ENCODE results near the gene REG1A. TPM values are rescaled to one million over a fixed set of nuclear protein-coding genes. Genes with fewer than 3 reads are reported as not detected.

Gene REG1A
- total and polyA plus RNA-seq, 12 donors, result 1.3 to 2.3 (median 1.7) TPM; not detected in 4

- Histone ChIP-seq H3K27me3 (no peaks in the 10 kb centered on the region), H3K4me1 (no peaks in the 10 kb centered on the region), H3K36me3 (no peaks in the 10 kb centered on the region), H3K9me3 (peaks cover 0 to 22% (median 9%) of the 10 kb centered on the region in 11 donors), H3K27ac (no peak overlapping the region), H3K4me3 (no peak overlapping the region)
- no peak for TF ChIP-seq CTCF (IDR thresholded peaks at IDR 0.05)
- intact Hi-C loops (cut with DNase I), result no loop called here
- ATAC-seq (no peak), DNase-seq (no peak)
- 64 to 72% methylated on average over 2 of the region's 2 CpGs for WGBS, 2 donors
Observed at GRCh38 chr2:79101024-79101423, 19.3 kb upstream of the REG1A start.

DNA sequence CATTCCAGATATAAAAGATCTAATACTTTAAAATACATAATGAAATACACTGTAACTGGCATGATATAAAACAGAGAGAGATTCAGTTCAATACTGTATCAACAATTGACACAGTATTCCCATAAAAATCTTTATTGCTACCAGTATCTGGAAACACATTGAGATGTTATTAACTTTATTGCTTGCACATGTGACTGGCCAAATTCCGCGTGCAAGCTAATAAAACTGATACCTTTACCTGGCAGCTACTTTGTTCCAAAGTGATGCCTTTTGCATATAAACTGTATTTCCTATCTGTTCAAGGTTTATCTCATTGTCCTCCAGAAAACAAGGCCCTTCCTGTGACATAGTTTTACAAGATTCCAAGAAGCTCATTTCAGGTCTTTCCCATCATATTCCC is 17.1 kb upstream of the REG1A start:
- Histone ChIP-seq H3K4me3 (no peak overlapping the region), H3K4me1 (no peaks in the 10 kb centered on the region), H3K36me3 (no peaks in the 10 kb centered on the region), H3K27me3 (no peaks in the 10 kb centered on the region), H3K9me3 (peaks cover 0 to 17% (median 9%) of the 10 kb centered on the region in 11 donors), H3K27ac (no peak overlapping the region)
- WGBS, 2 donors, result 80 to 95% methylated on average over 2 of the region's 2 CpGs
- TF ChIP-seq CTCF (IDR thresholded peaks at IDR 0.05), result no peak
- intact Hi-C loops (cut with DNase I), result loop anchor here in 1 of 10 donors (1.0 kb wide), 1 partner anchor 13 kb away; no protein-coding TSS in a partner anchor
- ATAC-seq, result no peak
- DNase-seq, result no peak

DNA sequence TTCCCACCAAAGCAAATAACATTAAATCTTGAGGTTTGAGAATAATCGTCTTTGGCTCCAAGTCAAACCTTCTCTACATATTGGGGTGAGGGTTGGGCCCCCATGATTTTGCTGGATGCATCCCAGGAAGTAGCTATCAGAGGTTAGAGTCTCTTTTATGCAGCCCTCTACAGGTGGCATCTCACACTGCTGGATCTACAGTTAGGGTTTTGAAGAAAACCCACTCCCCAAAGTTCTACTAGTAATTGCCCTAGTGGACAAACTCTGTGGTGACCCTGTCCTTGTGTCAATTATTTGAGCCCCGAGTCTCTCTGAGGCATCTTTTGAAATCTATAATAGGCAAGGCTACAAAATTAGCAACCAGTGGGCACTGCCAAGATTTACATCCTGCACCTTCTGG is 15.0 kb upstream of the REG1A start:
- 77 to 79% methylated on average over 2 of the region's 2 CpGs for WGBS, 2 donors
- peak in 2 of 8 donors; percentile 13 to 24 for ATAC-seq

DNA sequence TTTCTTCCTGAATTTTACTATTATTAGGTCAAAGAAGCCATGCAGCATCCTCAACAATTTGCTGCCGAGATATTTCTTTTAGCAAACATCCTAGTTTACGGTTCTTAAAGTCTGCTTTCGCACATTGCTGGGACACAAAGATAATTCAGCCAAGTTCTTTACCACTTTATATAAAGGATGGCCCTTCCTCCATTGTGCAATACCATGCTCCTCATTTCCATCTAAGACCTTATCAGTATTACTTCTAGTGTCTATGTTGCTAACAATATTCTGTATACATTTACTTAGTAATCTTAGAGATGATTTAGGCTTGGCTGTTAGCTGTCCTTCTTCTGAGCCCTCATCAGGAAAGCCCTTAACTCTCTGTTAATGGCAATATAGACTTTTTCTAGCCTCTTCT is 8.0 kb upstream of the REG1A start:
- Histone ChIP-seq H3K4me1 (no peaks in the 10 kb centered on the region), H3K4me3 (no peak overlapping the region), H3K27ac (no peak overlapping the region), H3K9me3 (peaks cover 0 to 14% (median 0%) of the 10 kb centered on the region in 11 donors), H3K27me3 (no peaks in the 10 kb centered on the region), H3K36me3 (no peaks in the 10 kb centered on the region)
- DNase-seq (no peak), ATAC-seq (no peak)
- TF ChIP-seq CTCF (IDR thresholded peaks at IDR 0.05), result no peak
- WGBS, 2 donors, result 94% methylated on average over 3 of the region's 3 CpGs
- intact Hi-C loops (cut with DNase I), result no loop called here

More for the DNA sequence above, 15.0 kb upstream of the REG1A start:
- no peak for DNase-seq
- H3K27me3 ChIP-seq, result no peaks in the 10 kb centered on the region
- no peaks in the 10 kb centered on the region for H3K4me1 ChIP-seq
- H3K36me3 ChIP-seq, result no peaks in the 10 kb centered on the region
- intact Hi-C loops (cut with DNase I), result no loop called here
- H3K9me3 ChIP-seq, result peaks cover 0 to 19% (median 9%) of the 10 kb centered on the region in 11 donors
- no peak for TF ChIP-seq CTCF (IDR thresholded peaks at IDR 0.05)
- no peak overlapping the region for H3K4me3 ChIP-seq
- no peak overlapping the region for H3K27ac ChIP-seq

Data from heart right ventricle (tissue), 16 donors.